Activated CD8-positive, alpha-beta T cell treated with anti-CD3 and anti-CD28 coated beads, Interleukin-2, amount 10 ng/mL, durations not matched to agents 7 days and 5 days (primary cell): Measurements from ENCODE around the gene CPNE9. TPM values are rescaled to one million over a fixed set of nuclear protein-coding genes. Genes with fewer than 3 reads are reported as not detected.

Source experiments
- ATAC-seq: fragments of 150-1000 bp; cut with Tn5 transposase; one replicate; pipeline ENCODE4 v1.10.0; 2021; ENCODE audit warnings: moderate library complexity
- CTCF ChIA-PET: fragments of 350-600 bp; sonication (Branson Sonifier 250); formaldehyde crosslinking; loops from one replicate; lab custom pipeline; 2021; ENCODE audit warnings: antibody characterized with exemption; lab: Charles Lee
- POLR2A ChIA-PET: fragments of 350-600 bp; sonication (Branson Sonifier 250); formaldehyde crosslinking; loops from one replicate; lab custom pipeline; 2021; ENCODE audit warnings: antibody characterized with exemption; lab: Charles Lee
- DNase-seq: peaks from one replicate; pipeline ENCODE4 v3.0.0-alpha.2; 2020
- H3K27ac Mint-ChIP-seq: one replicate; pipeline ENCODE4 v1.8.0; 2021; ENCODE audit warnings: mild to moderate bottlenecking, mixed read lengths
- H3K27me3 Mint-ChIP-seq: one replicate; pipeline ENCODE4 v1.8.0; 2021; ENCODE audit warnings: low read depth, mixed read lengths
- H3K36me3 Mint-ChIP-seq: one replicate; pipeline ENCODE4 v1.8.0; 2021; ENCODE audit warnings: low read depth, mixed read lengths
- H3K4me1 Mint-ChIP-seq: one replicate; pipeline ENCODE4 v1.8.0; 2021; ENCODE audit warnings: low read depth, mixed read lengths
- H3K4me3 Mint-ChIP-seq: one replicate; pipeline ENCODE4 v1.8.0; 2021; ENCODE audit warnings: mild to moderate bottlenecking, mixed read lengths
- H3K9me3 Mint-ChIP-seq: one replicate; pipeline ENCODE4 v1.8.0; 2022; ENCODE audit warnings: mixed read lengths; ENCODE audit not compliant: insufficient read depth
- total RNA-seq, 2 experiments: library from RNA; stranded (reverse); gene quantifications; one replicate each; pipeline ENCODE4 v1.2.3, GENCODE V29; 2021

The CPNE9 gene
- total RNA-seq, result not detected

GRCh38 chr3:9703736-9704346 is at the start of gene CPNE9:
TSS of gene CPNE9 (plus strand) at chr3:9703833. CDS start at chr3:9703997, 164 bp downstream.
- POLR2A ChIA-PET, result no interaction called here
- Mint-ChIP-seq H3K36me3 (peaks cover 14% of the 10 kb centered on the region), H3K4me3 (no peak within 1 kb of the TSS), H3K27me3 (peaks cover 31% of the 10 kb centered on the region), H3K27ac (no peak within 1 kb of the TSS), H3K9me3 (no peaks in the 10 kb centered on the region), H3K4me1 (peaks cover 6% of the 10 kb centered on the region)
- CTCF ChIA-PET, result interaction anchor here (1.3 kb wide), 1 partner anchor 24 kb away, joined by 5 read pairs; no protein-coding TSS in a partner anchor
- ATAC-seq (peak; percentile 20), DNase-seq (no peak)

- H3K36me3 Mint-ChIP-seq, result peaks cover 64% of the 10 kb centered on the region
- peak overlapping the region; percentile 36 for H3K27ac Mint-ChIP-seq
- no peaks in the 10 kb centered on the region for H3K9me3 Mint-ChIP-seq
- H3K27me3 Mint-ChIP-seq, result no peaks in the 10 kb centered on the region
- POLR2A ChIA-PET, result no interaction called here
- DNase-seq (no peak), ATAC-seq (no peak)
- H3K4me3 Mint-ChIP-seq, result no peak overlapping the region
- no peaks in the 10 kb centered on the region for H3K4me1 Mint-ChIP-seq
- CTCF ChIA-PET, result no interaction called here
These were observed 43.8 kb upstream of the CPNE9 start for GRCh38 chr3:9659849-9660248.

DNA sequence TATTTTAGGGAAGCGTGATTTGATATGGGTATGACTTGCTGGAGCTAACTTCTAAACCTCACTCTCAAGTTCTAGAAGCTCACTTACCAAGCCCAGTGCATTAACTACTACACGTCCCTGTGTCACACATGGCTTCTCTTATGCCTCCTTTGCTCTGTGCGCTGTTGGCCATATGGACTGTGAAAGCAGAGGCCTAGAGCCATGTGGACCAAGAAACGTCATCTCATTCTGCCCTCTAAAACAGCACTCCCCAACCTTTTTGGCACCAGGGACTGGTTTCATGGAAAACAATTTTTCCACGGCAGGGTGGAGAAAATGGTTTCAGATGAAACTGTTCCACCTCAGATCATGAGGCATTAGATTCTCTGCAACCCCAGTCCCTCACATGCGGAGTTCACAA is 42.7 kb upstream of the CPNE9 start:
- ChIA-PET POLR2A (interaction anchor here (0.7 to 1.2 kb wide), 2 partner anchors 9 to 11 kb away, joined by 3 to 4 read pairs; no protein-coding TSS in a partner anchor), CTCF (interaction anchor here (0.8 to 1.4 kb wide), 2 partner anchors 11 to 66 kb away, joined by 3 read pairs; partner anchors contain the start of gene MTMR14)
- DNase-seq, result no peak
- peaks cover 60% of the 10 kb centered on the region for H3K36me3 Mint-ChIP-seq
- H3K4me1 Mint-ChIP-seq, result no peaks in the 10 kb centered on the region
- ATAC-seq, result no peak
- no peaks in the 10 kb centered on the region for H3K27me3 Mint-ChIP-seq
- no peak overlapping the region for H3K4me3 Mint-ChIP-seq
- no peaks in the 10 kb centered on the region for H3K9me3 Mint-ChIP-seq
- no peak overlapping the region for H3K27ac Mint-ChIP-seq

DNA sequence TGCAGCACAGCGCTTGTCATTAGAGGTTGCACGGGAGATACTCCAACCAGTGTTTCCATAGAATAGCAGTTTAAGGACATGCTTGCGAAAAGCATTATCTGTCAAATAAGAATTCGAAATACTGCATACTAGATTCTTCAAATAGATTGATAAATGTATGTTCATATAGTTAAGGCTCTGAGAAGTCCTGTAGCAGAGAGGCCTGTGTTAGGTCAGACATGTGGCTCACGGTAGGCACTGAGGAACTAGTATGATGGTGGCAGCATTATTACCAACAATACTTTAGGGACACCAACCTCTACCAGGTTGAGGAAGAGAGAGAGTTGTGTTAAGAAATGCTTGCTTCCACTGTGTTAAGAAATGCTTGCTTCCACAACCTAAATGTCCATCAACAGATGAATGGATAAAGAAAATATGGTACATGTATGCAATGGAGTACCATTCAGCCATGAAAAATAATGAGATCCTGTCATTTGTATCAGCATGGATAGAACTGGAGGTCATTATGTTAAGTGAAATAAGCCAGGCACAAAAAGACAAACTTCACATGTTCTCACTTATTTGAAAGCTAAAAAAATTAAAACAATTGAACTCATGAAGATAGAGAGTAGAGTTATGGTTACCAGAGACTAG is 39.4 kb upstream of the CPNE9 start:
- H3K36me3 Mint-ChIP-seq, result peaks cover 59% of the 10 kb centered on the region
- POLR2A ChIA-PET, result no interaction called here

DNA sequence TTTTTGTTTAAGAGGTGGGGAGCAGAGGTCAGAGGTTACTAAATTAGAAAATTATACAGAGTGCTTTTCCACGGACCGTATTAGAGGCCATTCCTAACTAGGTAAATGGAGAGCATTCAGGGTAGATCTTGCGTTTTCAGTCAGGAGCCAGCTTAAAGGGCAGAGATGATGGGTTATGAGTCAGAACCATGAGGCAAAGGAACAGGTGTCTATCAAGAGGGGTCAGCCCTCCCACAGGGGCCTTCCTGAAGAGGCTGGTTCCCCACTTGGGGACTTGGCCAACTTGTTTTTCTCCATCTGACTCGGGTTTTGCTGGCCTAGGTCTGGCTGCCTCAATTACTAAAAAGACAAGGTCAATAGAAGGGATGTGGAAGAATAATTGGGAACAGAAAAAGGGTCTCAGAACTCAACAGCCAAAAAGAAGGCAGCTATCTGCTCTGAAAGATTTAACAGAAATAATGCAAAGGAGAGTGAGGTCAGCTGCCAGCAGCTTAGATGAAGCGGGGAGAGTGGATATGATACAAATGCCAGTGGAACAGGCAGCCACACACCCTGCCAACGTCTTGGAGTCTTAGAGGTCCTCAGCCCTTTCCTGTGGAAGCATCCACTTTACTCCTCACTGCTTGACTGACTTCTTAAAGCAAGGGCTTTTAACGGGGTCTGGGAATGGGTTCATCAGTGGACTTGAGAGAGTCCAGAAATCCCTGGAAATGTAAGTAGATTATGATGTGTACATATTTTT is 36.8 kb upstream of the CPNE9 start:
- Mint-ChIP-seq H3K27ac (no peak overlapping the region), H3K36me3 (peaks cover 56% of the 10 kb centered on the region), H3K4me1 (no peaks in the 10 kb centered on the region), H3K9me3 (no peaks in the 10 kb centered on the region), H3K4me3 (no peak overlapping the region), H3K27me3 (no peaks in the 10 kb centered on the region)
- ChIA-PET CTCF (interaction anchor here (1.3 to 1.5 kb wide), 2 partner anchors 13 to 60 kb away, joined by 3 read pairs; no protein-coding TSS in a partner anchor), POLR2A (no interaction called here)
- no peak for DNase-seq
- no peak for ATAC-seq

More for the DNA sequence above, 39.4 kb upstream of the CPNE9 start:
- Mint-ChIP-seq H3K27ac (no peak overlapping the region), H3K4me3 (no peak overlapping the region), H3K27me3 (no peaks in the 10 kb centered on the region), H3K4me1 (no peaks in the 10 kb centered on the region), H3K9me3 (no peaks in the 10 kb centered on the region)
- DNase-seq, result no peak
- CTCF ChIA-PET, result no interaction called here
- ATAC-seq, result no peak

DNA sequence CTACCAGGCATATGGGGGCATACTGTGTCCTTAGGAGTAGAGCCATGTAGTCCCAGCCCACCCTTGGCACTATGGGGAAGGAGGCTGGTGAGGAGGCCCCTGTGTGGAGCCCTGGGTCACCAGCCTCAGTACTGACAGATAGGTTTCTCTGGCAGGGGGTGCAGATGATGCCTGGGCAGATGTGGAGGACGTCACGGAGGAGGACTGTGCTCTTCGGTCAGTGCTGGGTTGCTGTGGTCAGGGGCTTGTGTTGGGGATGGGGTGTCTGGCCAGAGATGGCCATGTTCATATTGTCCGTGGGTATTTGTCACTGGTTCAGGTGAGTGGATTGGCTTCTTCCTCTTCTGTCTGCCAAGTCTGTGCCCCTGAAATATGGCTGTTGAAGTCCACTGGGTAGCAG is 34.4 kb upstream of the CPNE9 start:
- Mint-ChIP-seq H3K27me3 (no peaks in the 10 kb centered on the region), H3K4me1 (no peaks in the 10 kb centered on the region), H3K4me3 (no peak overlapping the region), H3K27ac (no peak overlapping the region), H3K36me3 (peaks cover 48% of the 10 kb centered on the region), H3K9me3 (no peaks in the 10 kb centered on the region)
- POLR2A ChIA-PET, result no interaction called here
- ATAC-seq (no peak), DNase-seq (no peak)
- CTCF ChIA-PET, result no interaction called here

GRCh38 chr3:9669720-9670432 is 33.8 kb upstream of the CPNE9 start:
- ATAC-seq (no peak), DNase-seq (no peak)
- Mint-ChIP-seq H3K27ac (no peak overlapping the region), H3K4me1 (no peaks in the 10 kb centered on the region), H3K4me3 (no peak overlapping the region), H3K36me3 (peaks cover 44% of the 10 kb centered on the region), H3K9me3 (no peaks in the 10 kb centered on the region), H3K27me3 (no peaks in the 10 kb centered on the region)
- POLR2A ChIA-PET, result interaction anchor here (0.6 kb wide), 1 partner anchor 101 kb away, joined by 3 read pairs; no protein-coding TSS in a partner anchor
- CTCF ChIA-PET, result no interaction called here

DNA sequence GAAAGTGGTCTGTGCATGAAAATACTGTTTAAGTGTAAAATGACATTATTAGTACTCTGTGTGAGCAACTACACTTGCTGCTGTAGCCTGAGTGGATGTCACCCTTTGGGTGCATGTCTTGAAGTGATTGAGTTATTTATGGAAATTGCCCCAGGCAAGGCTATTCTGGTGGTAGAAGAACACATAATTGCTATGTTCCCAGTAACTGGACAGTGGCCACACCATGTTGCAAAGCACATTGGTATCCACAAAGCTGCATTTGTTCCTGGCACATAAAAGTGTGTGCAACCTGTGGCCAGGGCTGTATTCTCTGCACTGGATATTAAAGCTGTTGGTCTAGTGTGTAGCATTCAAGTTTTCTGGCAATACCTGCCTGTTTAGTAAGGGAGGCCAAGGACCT is 30.6 kb upstream of the CPNE9 start:
- Mint-ChIP-seq H3K4me1 (no peaks in the 10 kb centered on the region), H3K4me3 (no peak overlapping the region), H3K27ac (no peak overlapping the region), H3K9me3 (no peaks in the 10 kb centered on the region), H3K27me3 (no peaks in the 10 kb centered on the region), H3K36me3 (peaks cover 34% of the 10 kb centered on the region)
- POLR2A ChIA-PET, result no interaction called here
- no peak for ATAC-seq
- no peak for DNase-seq
- CTCF ChIA-PET, result interaction anchor here (1.1 to 1.2 kb wide), 2 partner anchors 54 to 55 kb away, joined by 3 to 4 read pairs; no protein-coding TSS in a partner anchor

DNA sequence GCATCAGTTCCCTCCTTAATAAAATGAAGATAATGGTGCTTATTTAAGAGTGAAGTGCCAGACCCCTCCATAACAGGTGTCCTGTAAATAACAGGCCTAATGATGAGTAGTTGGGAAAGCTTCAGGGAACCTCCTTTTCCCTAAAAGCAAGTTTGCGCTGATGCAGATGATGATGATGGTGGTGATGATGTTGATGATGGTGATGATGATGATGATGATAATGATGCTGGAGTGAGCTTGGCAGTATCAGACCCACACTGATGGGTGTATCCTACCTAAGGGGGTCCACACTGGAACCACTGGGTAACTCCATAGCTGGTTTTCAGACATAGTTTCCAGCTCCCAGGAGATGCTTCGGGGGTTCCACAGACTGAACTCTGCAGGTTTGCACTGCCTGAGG is 29.9 kb upstream of the CPNE9 start:
- Mint-ChIP-seq H3K36me3 (peaks cover 34% of the 10 kb centered on the region), H3K9me3 (no peaks in the 10 kb centered on the region), H3K4me1 (no peaks in the 10 kb centered on the region), H3K4me3 (no peak overlapping the region), H3K27me3 (no peaks in the 10 kb centered on the region), H3K27ac (no peak overlapping the region)
- ChIA-PET POLR2A (interaction anchor here (0.6 kb wide), 1 partner anchor 390 kb away, joined by 4 read pairs; no protein-coding TSS in a partner anchor), CTCF (interaction anchor here (1.2 kb wide), 1 partner anchor 53 kb away, joined by 4 read pairs; no protein-coding TSS in a partner anchor)
- ATAC-seq, result no peak
- no peak for DNase-seq

DNA sequence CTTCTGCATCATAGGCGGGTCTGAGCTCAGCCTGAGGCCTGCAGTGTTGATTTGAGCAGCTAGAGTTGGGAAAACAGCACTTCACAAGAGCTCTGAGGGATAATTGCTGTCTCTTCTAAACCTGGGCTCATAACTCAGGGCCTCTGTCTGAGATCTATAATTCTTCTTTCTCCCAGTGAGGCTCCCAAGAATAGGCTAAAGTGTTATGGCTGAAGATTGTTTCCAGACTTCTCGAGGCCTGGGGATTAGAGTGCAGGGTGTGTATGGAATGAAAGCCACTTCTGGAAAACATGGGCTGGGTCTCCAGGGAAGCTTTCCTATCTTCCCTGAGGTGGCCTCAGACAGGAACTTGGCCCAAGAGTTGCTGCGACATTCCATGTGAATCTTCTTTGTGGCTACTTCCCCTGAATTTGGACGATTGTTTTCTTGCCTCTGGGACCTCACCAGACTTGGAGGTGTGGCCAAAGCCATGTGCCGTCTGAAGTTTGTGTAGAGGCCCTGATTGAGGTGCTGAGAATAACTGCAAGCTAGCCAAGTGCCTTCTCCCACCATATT is 27.8 kb upstream of the CPNE9 start:
- H3K4me3 Mint-ChIP-seq, result no peak overlapping the region
- peaks cover 34% of the 10 kb centered on the region for H3K36me3 Mint-ChIP-seq
- DNase-seq (no peak), ATAC-seq (no peak)
- no peaks in the 10 kb centered on the region for H3K27me3 Mint-ChIP-seq
- ChIA-PET CTCF (no interaction called here), POLR2A (interaction anchor here (0.6 kb wide), 1 partner anchor 17 kb away, joined by 3 read pairs; no protein-coding TSS in a partner anchor)
- H3K9me3 Mint-ChIP-seq, result no peaks in the 10 kb centered on the region
- no peak overlapping the region for H3K27ac Mint-ChIP-seq
- H3K4me1 Mint-ChIP-seq, result no peaks in the 10 kb centered on the region

DNA sequence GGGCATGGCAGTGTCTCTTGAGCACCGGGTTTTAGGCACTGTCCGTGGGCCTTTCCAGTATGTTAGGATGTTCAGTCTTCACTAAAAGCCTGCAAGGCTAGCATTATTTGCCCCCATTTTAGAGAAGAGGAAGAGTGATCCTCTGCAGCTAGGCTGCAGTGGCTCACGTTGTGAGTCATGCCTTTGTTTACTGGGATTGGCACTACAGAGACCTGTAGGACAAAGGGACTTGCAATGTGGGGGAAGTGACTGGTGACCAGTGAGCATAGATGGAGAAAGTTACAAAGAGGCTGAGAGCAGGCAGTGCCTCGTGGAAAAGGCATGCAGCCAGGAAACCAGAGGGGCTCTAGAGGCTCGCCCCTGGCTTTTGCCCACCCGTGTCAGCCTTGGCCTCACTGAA is 26.8 kb upstream of the CPNE9 start:
- DNase-seq (no peak), ATAC-seq (no peak)
- Mint-ChIP-seq H3K27ac (no peak overlapping the region), H3K4me1 (no peaks in the 10 kb centered on the region), H3K36me3 (peaks cover 34% of the 10 kb centered on the region), H3K9me3 (no peaks in the 10 kb centered on the region), H3K4me3 (no peak overlapping the region), H3K27me3 (no peaks in the 10 kb centered on the region)
- POLR2A ChIA-PET, result no interaction called here
- CTCF ChIA-PET, result no interaction called here
